ENCODE data around the gene CYTH4.

Gene CYTH4

GRCh38 chr22:37353839-37354238 lies 71.5 kb downstream of the CYTH4 start:
- no peak for DNase-seq

- DNase-seq: no peak
Observed at GRCh38 chr22:37354261-37354660, 72.0 kb downstream of the CYTH4 start.

DNA sequence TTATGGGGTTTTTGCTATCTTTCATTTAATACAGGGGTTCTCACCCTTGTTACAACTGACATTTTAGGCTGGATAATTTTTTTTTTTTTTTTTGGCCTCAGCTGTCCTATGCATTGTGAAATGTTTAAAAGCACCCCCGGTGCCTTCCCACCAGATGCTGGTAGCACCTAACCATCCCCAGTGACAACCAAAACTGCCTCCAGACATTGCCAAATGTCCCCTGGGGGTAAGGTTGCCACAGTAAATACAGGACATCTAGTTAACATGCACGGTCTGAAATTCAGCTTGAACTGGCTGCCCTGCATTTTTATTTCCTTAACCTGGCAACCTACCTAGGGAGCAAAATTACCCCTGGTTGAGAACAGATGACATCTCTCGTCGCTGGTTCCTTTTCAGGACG lies 72.4 kb downstream of the CYTH4 start:
- DNase-seq: no peak

GRCh38 chr22:37355174-37355573 lies 72.9 kb downstream of the CYTH4 start:
- DNase-seq: no peak

GRCh38 chr22:37356922-37357321 lies 74.6 kb downstream of the CYTH4 start:
- no peak for DNase-seq

- DNase-seq: no peak
Observed at GRCh38 chr22:37357446-37358075, 75.3 kb downstream of the CYTH4 start.

DNA sequence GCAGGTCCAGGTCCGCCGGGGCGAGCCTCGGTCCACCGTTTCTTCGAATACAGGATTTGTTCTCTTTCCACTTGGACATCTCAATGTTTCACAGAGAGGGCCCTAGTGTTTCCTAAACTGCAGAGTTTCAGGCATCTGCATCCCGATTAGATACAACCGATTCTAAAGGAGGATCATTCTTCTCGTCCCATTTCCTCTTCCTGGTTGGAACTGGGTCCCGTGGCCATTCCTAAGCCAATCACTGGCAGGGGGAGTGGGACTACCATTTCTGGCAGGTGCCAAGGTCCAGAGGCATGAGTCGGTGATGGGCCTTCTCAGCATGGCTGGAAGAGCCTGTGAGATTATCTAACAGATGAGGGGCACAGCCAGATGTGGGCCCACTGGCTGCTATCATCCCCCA lies 76.1 kb downstream of the CYTH4 start:
- DNase-seq: no peak

- no peak for DNase-seq
Observed at GRCh38 chr22:37358917-37359316, 76.6 kb downstream of the CYTH4 start.

- no peak for DNase-seq
Observed at GRCh38 chr22:37362621-37363020, 80.3 kb downstream of the CYTH4 start.

DNA sequence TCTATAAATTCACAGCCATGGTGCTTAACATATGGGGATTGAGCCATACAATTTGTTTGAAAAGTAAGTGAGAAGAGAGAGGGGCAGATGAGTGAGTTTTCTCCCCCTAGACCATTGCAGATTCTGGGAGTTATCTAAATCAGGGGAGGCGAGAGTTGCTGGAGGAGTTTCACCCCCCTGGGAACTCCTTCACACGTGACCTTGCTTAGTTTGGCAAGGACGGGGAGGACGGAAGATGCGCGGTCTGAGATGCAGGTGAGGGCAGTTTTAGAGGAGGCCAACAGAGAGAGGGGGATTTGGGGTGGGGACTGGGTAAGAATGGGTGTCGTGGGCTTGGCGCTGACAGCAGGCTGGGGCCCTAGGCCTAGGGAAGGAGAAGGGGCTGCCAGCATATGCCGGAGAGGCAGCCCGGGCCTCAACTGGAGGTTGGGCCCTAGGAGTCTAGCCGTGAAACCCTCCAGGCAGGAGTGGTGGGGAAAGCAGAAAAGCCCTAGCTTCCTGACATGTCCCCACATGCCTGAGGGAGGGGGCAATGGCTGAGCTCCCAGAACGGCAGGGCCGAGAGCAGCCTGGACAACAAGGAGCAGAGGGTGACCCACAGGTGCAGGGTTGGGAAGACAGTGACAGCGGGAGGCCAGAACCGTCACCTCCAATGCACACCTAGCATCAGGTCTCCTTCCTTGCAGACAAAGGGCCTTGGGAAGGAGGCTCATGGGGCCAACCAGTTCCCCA lies 81.1 kb downstream of the CYTH4 start:
- DNase-seq: no peak
